ENCODE measurements around the gene HS3ST3A1.
"Not testable (repeated sequence)": the region's sequence is repeated elsewhere in the genome, so short reads cannot be mapped to it uniquely, and the experiment has no call there.

The HS3ST3A1 gene

DNA sequence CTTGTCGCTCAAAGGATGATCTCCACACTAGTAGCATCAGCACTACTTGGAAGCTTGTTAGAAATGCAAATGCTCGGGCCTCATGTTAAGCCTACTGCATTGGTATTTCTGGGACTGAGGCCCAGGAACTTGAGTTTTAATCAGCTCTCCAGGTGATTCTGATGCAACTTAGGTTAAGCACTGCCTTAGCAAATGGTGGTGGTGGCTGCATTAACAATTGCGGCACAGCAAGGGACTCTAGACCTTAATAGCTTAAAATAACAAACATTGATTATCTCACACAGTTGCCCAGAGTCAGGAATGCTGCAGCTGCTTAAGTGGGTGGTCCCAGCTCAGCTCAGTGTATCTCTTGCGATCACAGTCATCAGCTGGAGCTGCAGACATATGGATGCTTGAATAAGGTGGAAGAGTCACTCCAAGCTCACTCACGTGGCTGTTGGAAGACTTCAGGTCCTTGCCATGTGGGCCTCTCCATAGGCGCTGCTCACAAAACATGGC is 25.8 kb downstream of the HS3ST3A1 start:
- DNase-seq (ENCODE audit: low spot score), result no peak

DNA sequence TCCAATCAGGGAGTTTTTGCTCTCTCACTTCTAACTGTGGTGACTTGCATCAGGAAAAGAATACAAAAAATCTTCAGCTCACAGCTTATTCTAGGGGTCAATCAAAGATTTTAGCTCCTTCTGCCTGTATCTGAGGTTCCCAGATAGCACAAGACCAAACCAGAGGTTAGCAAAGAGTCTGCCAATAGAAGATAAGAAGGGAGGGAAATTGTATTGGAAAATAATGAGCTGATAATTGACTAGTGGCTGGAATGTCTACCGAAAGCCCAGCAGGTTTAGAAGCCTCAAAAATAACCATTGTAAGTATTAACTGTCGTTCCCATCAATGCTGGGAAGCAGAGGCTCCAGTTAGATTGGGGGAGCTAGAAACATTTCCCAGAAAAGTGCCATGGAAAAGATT is 26.3 kb downstream of the HS3ST3A1 start:
- DNase-seq (ENCODE audit: low spot score), result no peak

- no peak for DNase-seq (ENCODE audit: low spot score)
These were observed 29.1 kb downstream of the HS3ST3A1 start for GRCh38 chr17:13572581-13572980.

DNA sequence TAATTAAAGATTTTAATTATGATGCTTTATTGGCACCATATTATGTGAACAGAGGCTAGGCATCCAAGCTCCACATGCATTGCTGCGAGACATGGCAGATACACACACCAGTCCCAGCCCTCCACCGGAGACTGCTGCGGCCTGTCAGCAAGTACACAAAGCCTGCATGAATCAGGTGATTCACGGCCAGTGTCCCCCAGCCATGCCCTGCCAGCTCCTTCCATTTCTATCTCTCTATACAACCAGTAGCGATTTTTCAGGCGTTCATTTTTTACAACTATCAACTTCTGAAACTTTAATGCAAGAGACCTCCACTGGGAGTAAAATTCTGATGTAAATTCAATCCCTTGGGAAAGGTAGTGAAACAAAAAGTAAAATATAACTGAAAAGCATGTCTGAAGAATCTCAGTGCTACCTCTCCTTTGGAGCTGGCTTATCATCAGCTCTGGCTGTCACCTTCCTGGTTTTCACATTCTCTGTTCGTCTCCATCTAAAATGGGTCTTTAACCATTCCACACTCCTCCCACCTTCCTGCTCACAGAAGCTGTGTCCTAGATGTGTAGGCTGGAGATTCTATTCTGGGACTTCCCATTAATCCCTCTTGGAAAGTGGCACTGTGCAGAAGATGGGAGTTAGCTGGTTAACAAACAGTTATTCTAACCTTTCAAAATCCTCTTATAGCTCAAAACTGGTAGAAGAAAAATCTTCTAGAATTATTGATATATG is 32.2 kb downstream of the HS3ST3A1 start:
- DNase-seq (ENCODE audit: low spot score), result no peak

GRCh38 chr17:13568582-13569397 is 32.9 kb downstream of the HS3ST3A1 start:
- DNase-seq (ENCODE audit: low spot score), result no peak

- DNase-seq (ENCODE audit: low spot score), result no peak
These were observed 37.9 kb downstream of the HS3ST3A1 start for GRCh38 chr17:13563866-13564265.

GRCh38 chr17:13562271-13562800 is 39.4 kb downstream of the HS3ST3A1 start:
- peak; percentile 22 for DNase-seq (ENCODE audit: low spot score)

GRCh38 chr17:13561606-13562270 is 40.0 kb downstream of the HS3ST3A1 start:
- DNase-seq (ENCODE audit: low spot score), result no peak

DNA sequence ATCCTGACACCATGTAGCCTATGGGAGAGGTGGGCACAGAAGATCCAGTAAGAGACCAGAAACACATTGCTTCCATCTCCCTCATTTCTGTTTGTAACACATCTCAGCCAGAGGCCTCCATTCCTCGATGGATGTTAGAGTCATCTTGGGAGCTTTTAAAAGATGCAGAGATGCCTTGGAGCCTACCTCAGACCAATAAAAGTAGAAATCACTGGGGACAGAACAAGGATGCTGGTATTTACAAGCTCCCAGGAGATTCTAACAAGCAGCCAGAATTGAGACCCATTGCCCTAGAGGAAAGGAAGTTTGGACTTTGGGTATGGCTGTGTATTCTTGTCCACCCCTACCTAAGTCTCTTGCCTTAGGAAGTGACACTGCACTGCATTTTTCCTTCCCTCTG is 40.8 kb downstream of the HS3ST3A1 start:
- DNase-seq (ENCODE audit: low spot score), result no peak

DNA sequence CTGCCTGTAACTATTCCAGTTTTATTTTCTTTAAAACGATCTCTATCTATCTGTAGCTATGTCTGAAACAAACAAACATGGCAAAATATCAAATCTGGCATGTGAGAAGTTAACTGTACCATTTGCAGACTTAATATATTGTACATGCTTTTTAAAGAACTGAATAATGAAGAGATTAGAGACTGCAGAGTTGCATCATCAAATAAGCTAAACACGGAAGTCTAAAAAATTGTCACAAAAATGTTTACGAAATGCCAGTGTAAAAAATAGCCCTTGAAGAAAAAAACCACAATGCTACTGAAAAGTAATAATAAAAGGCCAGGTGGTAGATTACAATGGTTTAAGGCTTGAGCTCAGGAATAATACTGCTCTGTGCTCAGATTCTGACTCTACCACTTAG is 43.1 kb downstream of the HS3ST3A1 start:
- DNase-seq (ENCODE audit: low spot score), result no peak

- no peak for DNase-seq (ENCODE audit: low spot score)
These were observed 44.7 kb downstream of the HS3ST3A1 start for GRCh38 chr17:13557077-13557476.

GRCh38 chr17:13554231-13554630 is 47.5 kb downstream of the HS3ST3A1 start:
- DNase-seq (ENCODE audit: low spot score), result no peak

DNA sequence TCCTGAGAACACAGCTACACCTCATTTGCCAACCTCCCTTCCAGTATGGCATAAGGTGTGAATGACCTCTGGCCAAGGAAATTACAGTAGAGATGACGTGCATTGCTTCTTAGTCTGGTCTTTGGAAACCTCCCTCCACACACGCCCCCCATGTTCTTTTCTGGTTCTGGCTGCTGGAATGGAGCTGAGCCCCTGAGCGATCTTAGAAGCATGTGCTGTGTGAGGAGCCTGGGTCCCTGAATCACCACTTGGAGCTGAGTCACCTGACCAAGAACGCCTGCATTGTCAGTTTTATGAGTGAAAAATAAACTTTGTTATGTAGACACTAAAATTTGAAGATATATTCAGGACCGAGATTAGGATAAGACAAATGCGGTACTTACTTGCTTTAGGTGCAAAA is 51.4 kb downstream of the HS3ST3A1 start:
- DNase-seq (ENCODE audit: low spot score), result no peak

DNA sequence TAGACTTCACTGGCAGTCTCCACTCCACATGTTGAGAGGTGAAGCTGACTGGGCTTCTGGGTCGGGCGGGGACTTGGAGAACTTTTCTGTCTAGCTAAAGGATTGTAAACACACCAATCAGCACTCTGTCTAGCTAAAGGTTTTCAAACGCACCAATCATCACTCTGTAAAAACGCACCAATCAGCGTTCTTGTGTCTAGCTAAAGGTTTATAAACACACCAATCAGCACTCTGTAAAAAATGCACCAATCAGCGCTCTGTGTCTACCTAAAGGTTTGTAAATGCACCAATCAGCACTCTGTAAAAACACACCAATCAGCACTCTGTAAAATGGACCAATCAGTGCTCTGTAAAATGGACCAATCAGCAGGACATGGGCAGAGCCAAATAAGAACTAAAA is 53.2 kb downstream of the HS3ST3A1 start:
- not testable (repeated sequence) for DNase-seq (ENCODE audit: low spot score)

DNA sequence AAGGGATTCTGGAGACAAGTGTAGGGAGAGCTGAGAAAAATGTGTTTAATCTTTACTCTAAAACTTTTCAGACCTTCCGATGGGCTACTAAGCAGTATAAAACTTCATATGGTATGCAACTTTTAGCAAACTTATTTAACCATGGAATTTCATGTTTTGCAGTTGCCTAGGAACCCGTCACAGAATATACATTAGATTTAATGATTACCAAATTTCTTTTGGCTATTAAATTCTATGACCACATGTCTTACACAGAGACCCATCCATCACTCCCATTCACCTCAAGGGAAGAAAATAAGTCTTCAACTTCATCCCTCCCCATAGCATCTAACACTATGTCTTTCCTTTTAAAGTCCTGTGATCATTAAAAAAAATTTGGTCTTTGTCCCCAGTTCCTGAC is 54.9 kb downstream of the HS3ST3A1 start:
- no peak for DNase-seq (ENCODE audit: low spot score)

DNA sequence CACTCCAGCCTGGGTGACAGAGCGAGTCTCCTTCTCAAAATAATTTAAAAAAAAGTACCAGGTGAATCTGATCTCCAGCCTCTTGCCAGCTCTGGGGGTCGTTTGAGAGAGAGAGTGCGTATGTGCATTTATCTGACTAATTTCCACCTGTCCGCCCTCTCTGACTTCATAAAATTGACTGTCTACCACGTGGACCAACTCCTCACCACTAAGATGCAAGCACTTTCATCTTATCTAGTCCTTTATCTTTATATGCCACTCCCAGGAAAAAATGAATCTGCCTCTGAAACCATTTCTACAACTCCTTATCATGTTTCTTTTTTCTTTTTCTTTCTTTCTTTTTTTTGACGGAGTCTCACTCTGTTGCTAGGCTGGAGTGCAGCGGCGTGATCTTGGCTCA is 55.8 kb downstream of the HS3ST3A1 start:
- DNase-seq (ENCODE audit: low spot score), result no peak

GRCh38 chr17:13544765-13545164 is 57.0 kb downstream of the HS3ST3A1 start:
- no peak for DNase-seq (ENCODE audit: low spot score)

GRCh38 chr17:13544292-13544691 is 57.4 kb downstream of the HS3ST3A1 start:
- DNase-seq (ENCODE audit: low spot score), result peak; percentile 4

GRCh38 chr17:13542636-13543035 is 59.1 kb downstream of the HS3ST3A1 start:
- no peak for DNase-seq (ENCODE audit: low spot score)

- DNase-seq (ENCODE audit: low spot score), result peak; percentile 23
These were observed 60.7 kb downstream of the HS3ST3A1 start for GRCh38 chr17:13541032-13541480.

DNA sequence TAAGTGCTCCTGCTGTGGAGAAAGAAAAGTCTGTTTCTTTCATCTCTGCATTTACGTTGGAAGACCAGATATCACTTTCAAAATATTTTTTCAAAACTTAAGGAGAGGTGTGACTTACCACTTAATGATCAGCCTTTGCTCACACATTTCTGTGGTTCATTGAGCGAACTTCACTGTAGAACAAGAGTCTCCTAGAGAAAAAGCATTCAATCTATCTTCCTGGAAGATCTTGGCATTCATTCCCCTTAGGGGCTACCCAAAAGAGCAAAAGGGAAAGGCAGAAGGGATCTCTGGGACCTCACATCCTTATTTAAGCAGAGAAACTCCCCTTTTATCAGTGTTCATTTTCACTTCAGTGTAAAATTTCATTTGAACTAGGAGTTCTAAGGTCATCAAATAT is 61.2 kb downstream of the HS3ST3A1 start:
- no peak for DNase-seq (ENCODE audit: low spot score)

GRCh38 chr17:13539421-13539820 is 62.3 kb downstream of the HS3ST3A1 start:
- no peak for DNase-seq (ENCODE audit: low spot score)
